Astrocyte (in vitro differentiated cells and primary cell): Measurements from ENCODE around the gene CD207. TPM values are rescaled to one million over a fixed set of nuclear protein-coding genes. Genes with fewer than 3 reads are reported as not detected.

Experiments
- DNase-seq: peaks from one replicate; pipeline ENCODE4 v3.0.0-alpha.2; 2010; ENCODE audit warnings: low read depth
- FAIRE-seq: peaks from 2 replicates; lab custom pipeline; 2011; peaks lifted over from hg19 to GRCh38; lab: Jason Lieb, UNC
- H2AFZ ChIP-seq: 2 replicates; pipeline ENCODE4 v1.6.0; 2012; ENCODE audit warnings: low read depth, low read length, inconsistent platforms
- H3K27ac ChIP-seq: 2 replicates; pipeline ENCODE4 v1.5.1; 2011; ENCODE audit warnings: low read depth, low read length, inconsistent platforms
- H3K27me3 ChIP-seq: 2 replicates; pipeline ENCODE4 v1.6.0; 2011; ENCODE audit warnings: low read length, inconsistent platforms; ENCODE audit not compliant: insufficient read depth
- H3K36me3 ChIP-seq: 2 replicates; pipeline ENCODE4 v1.5.1; 2011; ENCODE audit warnings: low read length, inconsistent platforms; ENCODE audit not compliant: insufficient read depth
- H3K4me1 ChIP-seq: 2 replicates; pipeline ENCODE4 v1.5.1; 2011; ENCODE audit warnings: low read length, inconsistent platforms; ENCODE audit not compliant: insufficient read depth
- H3K4me2 ChIP-seq: 2 replicates; pipeline ENCODE4 v1.6.0; 2012; ENCODE audit warnings: low read length, inconsistent platforms
- H3K4me3 ChIP-seq: 2 replicates; pipeline ENCODE4 v1.5.1; 2011; ENCODE audit warnings: low read depth, mild to moderate bottlenecking, low read length, inconsistent platforms; ENCODE audit not compliant: insufficient read depth
- H3K79me2 ChIP-seq: 2 replicates; pipeline ENCODE4 v1.6.0; 2012; ENCODE audit warnings: mild to moderate bottlenecking, low read length, inconsistent platforms; ENCODE audit not compliant: insufficient read depth
- H3K9ac ChIP-seq: 2 replicates; pipeline ENCODE4 v1.6.0; 2012; ENCODE audit warnings: mild to moderate bottlenecking, low read length, inconsistent platforms
- H3K9me3 ChIP-seq: 2 replicates; pipeline ENCODE4 v1.5.1; 2012; ENCODE audit warnings: low read depth, mild to moderate bottlenecking, low read length, inconsistent platforms; ENCODE audit not compliant: insufficient read depth
- H4K20me1 ChIP-seq: 2 replicates; pipeline ENCODE4 v1.6.0; 2012; ENCODE audit warnings: low read length, inconsistent platforms; ENCODE audit not compliant: insufficient read depth
- H3K27ac Mint-ChIP-seq: one replicate; pipeline ENCODE4 v1.8.0; 2021; ENCODE audit warnings: mild to moderate bottlenecking, mixed read lengths; ENCODE audit not compliant: unreplicated experiment
- H3K27me3 Mint-ChIP-seq: one replicate; pipeline ENCODE4 v1.8.0; 2021; ENCODE audit warnings: low read depth, mixed read lengths; ENCODE audit not compliant: unreplicated experiment
- H3K36me3 Mint-ChIP-seq: one replicate; pipeline ENCODE4 v1.8.0; 2021; ENCODE audit warnings: low read depth, mixed read lengths; ENCODE audit not compliant: unreplicated experiment
- H3K4me1 Mint-ChIP-seq: one replicate; pipeline ENCODE4 v1.8.0; 2021; ENCODE audit warnings: low read depth, mixed read lengths; ENCODE audit not compliant: unreplicated experiment
- H3K4me3 Mint-ChIP-seq: one replicate; pipeline ENCODE4 v1.8.0; 2021; ENCODE audit warnings: mild to moderate bottlenecking, moderate library complexity, mixed read lengths; ENCODE audit not compliant: unreplicated experiment
- H3K9me3 Mint-ChIP-seq: one replicate; pipeline ENCODE4 v1.8.0; 2021; ENCODE audit warnings: mild to moderate bottlenecking, mixed read lengths; ENCODE audit not compliant: unreplicated experiment
- EZH2 ChIP-seq: IDR thresholded peaks from 2 replicates; pipeline ENCODE4 v1.6.1; 2012; ENCODE audit warnings: mild to moderate bottlenecking, low read length, inconsistent platforms; ENCODE audit not compliant: insufficient read depth
- total RNA-seq: library from RNA; stranded (reverse); gene quantifications from 2 replicates; pipeline ENCODE4 v1.2.1, GENCODE V29; 2021
- TF ChIP-seq, protein P1 (sequence below): IDR thresholded peaks from 2 replicates; pipeline ENCODE4 v1.5.1; 2011; ENCODE audit warnings: low read depth, mild to moderate bottlenecking, inconsistent platforms, low read length, moderate library complexity; ENCODE audit not compliant: insufficient read depth

The CD207 gene
- total RNA-seq, 1 donor from 2014 or later: not detected

- no peaks in the 10 kb centered on the region for H3K36me3 ChIP-seq
- Mint-ChIP-seq H3K9me3 (peaks cover 27% of the 10 kb centered on the region), H3K27me3 (peaks cover 37% of the 10 kb centered on the region), H3K27ac (no peak overlapping the region), H3K4me1 (no peaks in the 10 kb centered on the region), H3K36me3 (peaks cover 4% of the 10 kb centered on the region), H3K4me3 (no peak overlapping the region)
- no peaks in the 10 kb centered on the region for H4K20me1 ChIP-seq
- no peak for TF ChIP-seq EZH2
- TF ChIP-seq, protein P1, sequence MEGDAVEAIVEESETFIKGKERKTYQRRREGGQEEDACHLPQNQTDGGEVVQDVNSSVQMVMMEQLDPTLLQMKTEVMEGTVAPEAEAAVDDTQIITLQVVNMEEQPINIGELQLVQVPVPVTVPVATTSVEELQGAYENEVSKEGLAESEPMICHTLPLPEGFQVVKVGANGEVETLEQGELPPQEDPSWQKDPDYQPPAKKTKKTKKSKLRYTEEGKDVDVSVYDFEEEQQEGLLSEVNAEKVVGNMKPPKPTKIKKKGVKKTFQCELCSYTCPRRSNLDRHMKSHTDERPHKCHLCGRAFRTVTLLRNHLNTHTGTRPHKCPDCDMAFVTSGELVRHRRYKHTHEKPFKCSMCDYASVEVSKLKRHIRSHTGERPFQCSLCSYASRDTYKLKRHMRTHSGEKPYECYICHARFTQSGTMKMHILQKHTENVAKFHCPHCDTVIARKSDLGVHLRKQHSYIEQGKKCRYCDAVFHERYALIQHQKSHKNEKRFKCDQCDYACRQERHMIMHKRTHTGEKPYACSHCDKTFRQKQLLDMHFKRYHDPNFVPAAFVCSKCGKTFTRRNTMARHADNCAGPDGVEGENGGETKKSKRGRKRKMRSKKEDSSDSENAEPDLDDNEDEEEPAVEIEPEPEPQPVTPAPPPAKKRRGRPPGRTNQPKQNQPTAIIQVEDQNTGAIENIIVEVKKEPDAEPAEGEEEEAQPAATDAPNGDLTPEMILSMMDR: no peak
- H3K27me3 ChIP-seq: peaks cover 42% of the 10 kb centered on the region
- H3K27ac ChIP-seq: no peak overlapping the region
- DNase-seq: no peak
- H3K9ac ChIP-seq: no peak overlapping the region
- H2AFZ ChIP-seq: no peak overlapping the region
- H3K4me2 ChIP-seq: no peak overlapping the region
- H3K79me2 ChIP-seq: no peaks in the 10 kb centered on the region
- H3K4me1 ChIP-seq: no peaks in the 10 kb centered on the region
- no peaks in the 10 kb centered on the region for H3K9me3 ChIP-seq
- no peak for FAIRE-seq
- no peak overlapping the region for H3K4me3 ChIP-seq
Observed at GRCh38 chr2:70797506-70797905, 38.1 kb downstream of the CD207 start.

- Mint-ChIP-seq H3K27me3 (peaks cover 42% of the 10 kb centered on the region), H3K4me3 (no peak overlapping the region), H3K4me1 (no peaks in the 10 kb centered on the region), H3K9me3 (peaks cover 30% of the 10 kb centered on the region), H3K27ac (no peak overlapping the region), H3K36me3 (peaks cover 4% of the 10 kb centered on the region)
- H3K4me2 ChIP-seq: no peak overlapping the region
- H3K4me3 ChIP-seq: no peak overlapping the region
- no peak overlapping the region for H3K9ac ChIP-seq
- no peaks in the 10 kb centered on the region for H3K4me1 ChIP-seq
- peaks cover 50% of the 10 kb centered on the region for H3K27me3 ChIP-seq
- no peaks in the 10 kb centered on the region for H4K20me1 ChIP-seq
- FAIRE-seq (no peak), DNase-seq (no peak)
- H3K9me3 ChIP-seq: no peaks in the 10 kb centered on the region
- H3K27ac ChIP-seq: no peak overlapping the region
- H3K79me2 ChIP-seq: no peaks in the 10 kb centered on the region
- H3K36me3 ChIP-seq: no peaks in the 10 kb centered on the region
- TF ChIP-seq, protein P1: no peak
- no peak for TF ChIP-seq EZH2
- no peak overlapping the region for H2AFZ ChIP-seq
Observed at GRCh38 chr2:70796262-70796661, 39.4 kb downstream of the CD207 start.

DNA sequence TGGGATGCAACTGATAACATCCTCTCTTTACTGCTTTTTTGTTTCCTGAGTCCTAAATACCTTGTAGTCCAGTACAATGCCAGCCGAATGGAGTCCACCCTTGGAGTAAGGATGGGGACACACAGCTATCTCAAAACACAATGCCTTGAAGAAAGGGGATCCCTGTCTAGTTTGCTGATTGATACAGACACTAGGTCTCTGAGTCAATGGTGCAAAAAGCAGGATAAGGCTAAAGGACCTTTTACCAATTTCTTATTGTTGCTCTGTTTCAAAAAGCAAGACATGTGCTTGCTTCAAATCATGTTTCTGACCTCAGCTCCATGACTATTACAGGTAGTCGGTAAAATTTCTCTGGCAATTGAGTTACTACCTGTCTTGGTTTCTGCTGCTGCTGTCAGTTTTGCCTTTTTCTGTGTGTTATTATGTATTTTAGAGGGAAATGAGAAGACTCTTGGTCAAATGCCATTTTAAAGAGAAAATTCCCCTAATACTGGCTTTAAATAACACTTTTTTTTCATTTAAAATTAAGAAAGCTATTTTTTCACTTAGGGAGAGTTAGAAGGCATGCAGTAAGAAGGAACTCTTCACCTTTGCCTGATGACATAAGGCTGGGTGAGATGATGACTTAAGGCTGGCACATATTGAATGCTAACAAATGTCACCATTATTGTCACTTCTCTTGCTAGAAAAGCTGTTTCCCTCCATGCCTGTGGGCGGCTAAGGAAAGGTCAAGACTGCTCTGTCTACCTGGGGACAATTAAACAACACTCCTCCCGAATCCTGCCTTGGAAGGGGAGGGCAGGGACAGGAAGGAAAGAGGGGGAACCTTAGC lies 40.2 kb downstream of the CD207 start:
- Histone ChIP-seq H3K27ac (no peak overlapping the region), H3K4me1 (no peaks in the 10 kb centered on the region), H3K9me3 (no peaks in the 10 kb centered on the region), H3K79me2 (no peaks in the 10 kb centered on the region), H2AFZ (no peak overlapping the region), H3K9ac (no peak overlapping the region), H3K4me2 (no peak overlapping the region), H3K36me3 (no peaks in the 10 kb centered on the region), H3K27me3 (peaks cover 56% of the 10 kb centered on the region), H3K4me3 (no peak overlapping the region), H4K20me1 (no peaks in the 10 kb centered on the region)
- TF ChIP-seq, protein P1: no peak
- no peak for TF ChIP-seq EZH2
- peaks cover 2% of the 10 kb centered on the region for H3K4me1 Mint-ChIP-seq
- no peak overlapping the region for H3K27ac Mint-ChIP-seq
- H3K9me3 Mint-ChIP-seq: peaks cover 24% of the 10 kb centered on the region
- no peak overlapping the region for H3K4me3 Mint-ChIP-seq
- H3K27me3 Mint-ChIP-seq: peaks cover 43% of the 10 kb centered on the region
- peaks cover 4% of the 10 kb centered on the region for H3K36me3 Mint-ChIP-seq
- no peak for DNase-seq
- no peak for FAIRE-seq
